WTC11 (cell line): ENCODE results near the gene TAF1D. TPM values are rescaled to one million over a fixed set of nuclear protein-coding genes. Genes with fewer than 3 reads are reported as not detected.

ENCODE experiments used
- AFF4 ChIP-seq: sonication (generic); formaldehyde crosslinking; IDR thresholded peaks from 2 replicates; pipeline ENCODE4 v1.8.1; 2023; ENCODE audit warnings: mild to moderate bottlenecking, missing genetic modification reagents, borderline replicate concordance
- ATF1 ChIP-seq: sonication (generic); formaldehyde crosslinking; IDR thresholded peaks from 2 replicates; pipeline ENCODE4 v1.8.1; 2023; ENCODE audit warnings: mild to moderate bottlenecking, moderate library complexity, missing genetic modification reagents
- ATF2 ChIP-seq: sonication (generic); formaldehyde crosslinking; IDR thresholded peaks from 2 replicates; pipeline ENCODE4 v1.8.1; 2022; ENCODE audit warnings: low read depth, missing genetic modification reagents, borderline replicate concordance
- CBFB ChIP-seq: sonication (generic); formaldehyde crosslinking; IDR thresholded peaks from 2 replicates; pipeline ENCODE4 v1.8.1; 2022; ENCODE audit warnings: mild to moderate bottlenecking, low read depth, missing genetic modification reagents
- E2F1 ChIP-seq: sonication (generic); formaldehyde crosslinking; IDR thresholded peaks from 2 replicates; pipeline ENCODE4 v1.8.0; 2022; ENCODE audit warnings: mild to moderate bottlenecking, missing genetic modification reagents
- E2F4 ChIP-seq: sonication (generic); formaldehyde crosslinking; IDR thresholded peaks from 2 replicates; pipeline ENCODE4 v1.8.1; 2022; ENCODE audit warnings: low read depth, mild to moderate bottlenecking, moderate library complexity, missing genetic modification reagents, borderline replicate concordance
- ELF4 ChIP-seq: sonication (generic); formaldehyde crosslinking; IDR thresholded peaks from 2 replicates; pipeline ENCODE4 v1.8.1; 2022; ENCODE audit warnings: low read depth, mild to moderate bottlenecking, moderate library complexity, missing genetic modification reagents
- EMX1 ChIP-seq: fragments of 250-450 bp; sonication (Bioruptor Pico); IDR thresholded peaks from 2 replicates; pipeline ENCODE4 v1.8.0; 2021; ENCODE audit warnings: mild to moderate bottlenecking
- ERG ChIP-seq: fragments of 250-450 bp; sonication (Bioruptor Pico); IDR thresholded peaks from 2 replicates; pipeline ENCODE4 v1.8.0; 2021; ENCODE audit warnings: mild to moderate bottlenecking
- GRHL2 ChIP-seq: fragments of 250-450 bp; sonication (Bioruptor Pico); IDR thresholded peaks from 2 replicates; pipeline ENCODE4 v1.8.0; 2022; ENCODE audit warnings: mild to moderate bottlenecking, moderate library complexity; ENCODE audit not compliant: insufficient replicate concordance, severe bottlenecking
- KAT7 ChIP-seq: sonication (generic); formaldehyde crosslinking; IDR thresholded peaks from 2 replicates; pipeline ENCODE4 v1.8.1; 2023; ENCODE audit warnings: missing genetic modification reagents, mild to moderate bottlenecking, borderline replicate concordance
- MXD4 ChIP-seq: fragments of 250-450 bp; sonication (Bioruptor Pico); IDR thresholded peaks from 2 replicates; pipeline ENCODE4 v1.8.0; 2021; ENCODE audit warnings: mild to moderate bottlenecking, moderate library complexity, borderline replicate concordance
- NFATC4 ChIP-seq: fragments of 250-450 bp; sonication (Bioruptor Pico); IDR thresholded peaks from 2 replicates; pipeline ENCODE4 v1.9.0; 2021; ENCODE audit warnings: mild to moderate bottlenecking
- NFE2L1 ChIP-seq: sonication (generic); formaldehyde crosslinking; IDR thresholded peaks from 2 replicates; pipeline ENCODE4 v1.8.1; 2023; ENCODE audit warnings: missing genetic modification reagents
- NR2C2 ChIP-seq: sonication (generic); formaldehyde crosslinking; IDR thresholded peaks from 2 replicates; pipeline ENCODE4 v1.8.0; 2022; ENCODE audit warnings: mild to moderate bottlenecking, missing genetic modification reagents
- SMAD4 ChIP-seq: sonication (generic); formaldehyde crosslinking; IDR thresholded peaks from 2 replicates; pipeline ENCODE4 v1.8.0; 2022; ENCODE audit warnings: mild to moderate bottlenecking, missing genetic modification reagents
- STAT6 ChIP-seq: sonication (generic); formaldehyde crosslinking; conservative IDR thresholded peaks from 2 replicates; pipeline ENCODE4 v1.8.1; 2023; ENCODE audit warnings: mild to moderate bottlenecking, low read depth, missing genetic modification reagents, moderate library complexity
- TEAD4 ChIP-seq: sonication (generic); formaldehyde crosslinking; IDR thresholded peaks from 2 replicates; pipeline ENCODE4 v1.8.0; 2022; ENCODE audit warnings: mild to moderate bottlenecking, missing genetic modification reagents
- ZNF219 ChIP-seq: sonication (generic); formaldehyde crosslinking; IDR thresholded peaks from 2 replicates; pipeline ENCODE4 v1.8.0; 2023; ENCODE audit warnings: missing genetic modification reagents, mild to moderate bottlenecking, borderline replicate concordance
- ZNF281 ChIP-seq: sonication (generic); formaldehyde crosslinking; IDR thresholded peaks from 2 replicates; pipeline ENCODE4 v1.8.0; 2023; ENCODE audit warnings: mild to moderate bottlenecking, missing genetic modification reagents
- ZNF317 ChIP-seq: sonication (generic); formaldehyde crosslinking; IDR thresholded peaks from 2 replicates; pipeline ENCODE4 v1.8.1; 2023; ENCODE audit warnings: low read depth, mild to moderate bottlenecking, moderate library complexity, missing genetic modification reagents, borderline replicate concordance
- ZNF416 ChIP-seq: fragments of 250-450 bp; sonication (Bioruptor Pico); IDR thresholded peaks from 2 replicates; pipeline ENCODE4 v1.9.0; 2021; ENCODE audit warnings: mild to moderate bottlenecking, inconsistent platforms
- ZNF423 ChIP-seq: fragments of 250-450 bp; sonication (Bioruptor Pico); IDR thresholded peaks from 2 replicates; pipeline ENCODE4 v2.1.2; 2022; ENCODE audit warnings: mild to moderate bottlenecking, moderate library complexity
- ZNF671 ChIP-seq: fragments of 250-450 bp; sonication (Bioruptor Pico); IDR thresholded peaks from 2 replicates; pipeline ENCODE4 v1.8.0; 2021; ENCODE audit warnings: mild to moderate bottlenecking
- total RNA-seq: library from RNA; stranded (reverse); gene quantifications from 3 replicates; pipeline ENCODE4 v1.2.3, GENCODE V29; 2021

The TAF1D gene
- total RNA-seq, 1 experiment from 2014 or later, result 223 TPM

- TF ChIP-seq STAT6 (CRISPR knock-in tag), result no peak
- no peak for TF ChIP-seq KAT7 (CRISPR knock-in tag)
- TF ChIP-seq E2F4 (CRISPR knock-in tag), result no peak
- TF ChIP-seq CBFB (CRISPR knock-in tag), result no peak
- TF ChIP-seq TEAD4 (CRISPR knock-in tag), result no peak
- no peak for TF ChIP-seq MXD4 (CRISPR knock-in tag)
- no peak for TF ChIP-seq ZNF423 (CRISPR knock-in tag)
- no peak for TF ChIP-seq NR2C2 (CRISPR knock-in tag)
- TF ChIP-seq NFE2L1 (CRISPR knock-in tag), result no peak
- no peak for TF ChIP-seq SMAD4 (CRISPR knock-in tag)
- TF ChIP-seq ELF4 (CRISPR knock-in tag), result no peak
- TF ChIP-seq ATF1 (CRISPR knock-in tag), result no peak
- no peak for TF ChIP-seq GRHL2
- TF ChIP-seq ZNF317 (CRISPR knock-in tag), result no peak
- TF ChIP-seq E2F1 (CRISPR knock-in tag), result no peak
- no peak; the same call in 1 of the 2 replicates for TF ChIP-seq NFATC4 (CRISPR knock-in tag)
- TF ChIP-seq ZNF219 (CRISPR knock-in tag), result no peak
- TF ChIP-seq ERG (CRISPR knock-in tag), result 0 out of 2 replicates have a peak, but pooled peaks have one; percentile 78
- no peak for TF ChIP-seq ZNF281 (CRISPR knock-in tag)
- TF ChIP-seq ZNF671, result peak; percentile 9; the same call in 1 of the 2 replicates
- TF ChIP-seq EMX1 (CRISPR knock-in tag), result peak; percentile 38; the same call in 1 of the 2 replicates
- TF ChIP-seq ZNF416 (CRISPR knock-in tag), result peak; percentile 34; the same call in 1 of the 2 replicates
- no peak for TF ChIP-seq ATF2 (CRISPR knock-in tag)
- TF ChIP-seq AFF4 (CRISPR knock-in tag), result no peak
Observed at GRCh38 chr11:93734427-93735222, 6.7 kb downstream of the TAF1D start (continued).
